GM12873 (cell line): Measurements from ENCODE around the gene MEOX1.

Source experiments
- CTCF ChIP-seq: IDR thresholded peaks from 2 replicates; pipeline ENCODE4 v1.5.1; 2012; ENCODE audit warnings: low read depth, mild to moderate bottlenecking, moderate library complexity, low read length, control low read depth; ENCODE audit not compliant: insufficient read depth; ENCODE audit errors: missing control alignments

MEOX1 gene

GRCh38 chr17:43701318-43701743, 39.6 kb upstream of the MEOX1 start:
- no peak for TF ChIP-seq CTCF

GRCh38 chr17:43699438-43699756, 37.7 kb upstream of the MEOX1 start:
- no peak for TF ChIP-seq CTCF

- TF ChIP-seq CTCF = no peak
Measured at GRCh38 chr17:43698678-43699437, 37.1 kb upstream of the MEOX1 start.

GRCh38 chr17:43697937-43698336, 36.2 kb upstream of the MEOX1 start:
- no peak for TF ChIP-seq CTCF

GRCh38 chr17:43696891-43697290, 35.2 kb upstream of the MEOX1 start:
- no peak for TF ChIP-seq CTCF

GRCh38 chr17:43695970-43696865, 34.5 kb upstream of the MEOX1 start:
- no peak for TF ChIP-seq CTCF

GRCh38 chr17:43694081-43694870, 32.6 kb upstream of the MEOX1 start:
- TF ChIP-seq CTCF = peak; percentile 89
